K562 (cell line): Measurements from ENCODE around the gene TXK. TPM values are rescaled to one million over a fixed set of nuclear protein-coding genes. Genes with fewer than 3 reads are reported as not detected.
A peak's percentile ranks its signal among the peaks of the same experiment; 100 is the strongest.

ENCODE experiments used
- FOSL1 ChIP-seq: fragments of 200-800 bp; sonication (Bioruptor generic); conservative IDR thresholded peaks from 2 replicates; pipeline ENCODE4 v1.6.1; 2016; ENCODE audit warnings: missing genetic modification characterization, missing compliant biosample characterization
- GABPA ChIP-seq: fragments of 200-800 bp; sonication (Bioruptor generic); conservative IDR thresholded peaks from 2 replicates; pipeline ENCODE4 v1.6.1; 2016; ENCODE audit warnings: low read depth, missing genetic modification characterization, missing compliant biosample characterization
- KLF13 ChIP-seq: fragments of 450-650 bp; IDR thresholded peaks from 2 replicates; pipeline ENCODE4 v1.6.1; 2016; ENCODE audit warnings: missing genetic modification characterization, low read depth, mild to moderate bottlenecking, missing compliant biosample characterization, moderate library complexity, borderline replicate concordance
- PTTG1 ChIP-seq: fragments of 450-650 bp; IDR thresholded peaks from 2 replicates; pipeline ENCODE4 v1.6.1; 2016; ENCODE audit warnings: low read depth, mild to moderate bottlenecking, missing genetic modification characterization, missing compliant biosample characterization
- SMAD2 ChIP-seq: fragments of 150-350 bp; IDR thresholded peaks from 2 replicates; pipeline ENCODE4 v1.6.1; 2014; ENCODE audit warnings: low read depth, mild to moderate bottlenecking, low read length
- SMARCA4 ChIP-seq: fragments of 450-650 bp; IDR thresholded peaks from 2 replicates; pipeline ENCODE4 v1.6.1; 2016
- ZNF699 ChIP-seq: fragments of 250-450 bp; sonication (Bioruptor Pico); IDR thresholded peaks from 2 replicates; pipeline ENCODE4 v1.8.0; 2021; ENCODE audit warnings: mild to moderate bottlenecking, moderate library complexity; ENCODE audit not compliant: insufficient replicate concordance
- ZNF79 ChIP-seq: fragments of 250-450 bp; sonication (Bioruptor Pico); IDR thresholded peaks from 2 replicates; pipeline ENCODE4 v1.4.0; 2020; ENCODE audit warnings: low read depth, mild to moderate bottlenecking, moderate library complexity
- ZSCAN32 ChIP-seq: fragments of 450-650 bp; formaldehyde crosslinking; IDR thresholded peaks from 2 replicates; pipeline ENCODE4 v1.4.0; 2020; ENCODE audit warnings: mild to moderate bottlenecking, moderate library complexity
- polyA plus RNA-seq, 8 experiments: library from polyadenylated mRNA; depleted of rRNA in 4 of 8; stranded (reverse) in 5 of 8; unstranded in 3 of 8; fragments of >200 nt; fragmentation: Nextera tagmentation in 2 of 8; fragmentation: Illumina TruSeq in 1 of 8; extraction: Ambion mirVana in 2 of 8; extraction: Trizol in 1 of 8; gene quantifications; 2 replicates each; pipeline versions ENCODE4 v1.2.1 to v1.2.3, GENCODE V29; 2011 to 2014; ENCODE audit warnings: inconsistent platforms in 1 of 8, missing spikeins in 1 of 8
- total RNA-seq, 7 experiments: library from RNA; depleted of rRNA in 6 of 7; stranded (reverse); fragments of >200 nt in 6 of 7; fragmentation: Illumina TruSeq in 2 of 7; extraction: Trizol in 2 of 7; gene quantifications; 2 replicates each; pipeline versions ENCODE4 v1.2.1 to v1.2.3, GENCODE V29; 2011 to 2021; ENCODE audit warnings: low replicate concordance in 1 of 7
- TF ChIP-seq, protein P1 (sequence below): fragments of 450-650 bp; formaldehyde crosslinking; IDR thresholded peaks from 2 replicates; pipeline ENCODE4 v1.4.0; 2022; ENCODE audit warnings: mild to moderate bottlenecking, moderate library complexity
- TF ChIP-seq, protein P2 (sequence below), 2 experiments: fragments of 450-650 bp in 1 of 2; sonication (generic) in 1 of 2; formaldehyde crosslinking in 1 of 2; IDR thresholded peaks in 1 of 2; conservative IDR thresholded peaks in 1 of 2; 2 replicates each; pipeline versions ENCODE4 v1.6.1 to v1.8.1; 2016 to 2023; ENCODE audit warnings: mild to moderate bottlenecking in 2 of 2, moderate library complexity in 2 of 2, inconsistent platforms in 1 of 2, missing genetic modification reagents in 1 of 2
- TF ChIP-seq, protein P3 (sequence below): fragments of 250-450 bp; sonication (Bioruptor Pico); IDR thresholded peaks from 2 replicates; pipeline ENCODE4 v1.8.0; 2021; ENCODE audit warnings: moderate library complexity, mild to moderate bottlenecking, inconsistent platforms

Gene TXK
- total and polyA plus RNA-seq, 9 of the 15 experiments (the other 6 are each of a cell fraction or from before 2014, with no cell fraction given) = 0.24 to 1.1 (median 0.45) TPM; not detected in 1

DNA sequence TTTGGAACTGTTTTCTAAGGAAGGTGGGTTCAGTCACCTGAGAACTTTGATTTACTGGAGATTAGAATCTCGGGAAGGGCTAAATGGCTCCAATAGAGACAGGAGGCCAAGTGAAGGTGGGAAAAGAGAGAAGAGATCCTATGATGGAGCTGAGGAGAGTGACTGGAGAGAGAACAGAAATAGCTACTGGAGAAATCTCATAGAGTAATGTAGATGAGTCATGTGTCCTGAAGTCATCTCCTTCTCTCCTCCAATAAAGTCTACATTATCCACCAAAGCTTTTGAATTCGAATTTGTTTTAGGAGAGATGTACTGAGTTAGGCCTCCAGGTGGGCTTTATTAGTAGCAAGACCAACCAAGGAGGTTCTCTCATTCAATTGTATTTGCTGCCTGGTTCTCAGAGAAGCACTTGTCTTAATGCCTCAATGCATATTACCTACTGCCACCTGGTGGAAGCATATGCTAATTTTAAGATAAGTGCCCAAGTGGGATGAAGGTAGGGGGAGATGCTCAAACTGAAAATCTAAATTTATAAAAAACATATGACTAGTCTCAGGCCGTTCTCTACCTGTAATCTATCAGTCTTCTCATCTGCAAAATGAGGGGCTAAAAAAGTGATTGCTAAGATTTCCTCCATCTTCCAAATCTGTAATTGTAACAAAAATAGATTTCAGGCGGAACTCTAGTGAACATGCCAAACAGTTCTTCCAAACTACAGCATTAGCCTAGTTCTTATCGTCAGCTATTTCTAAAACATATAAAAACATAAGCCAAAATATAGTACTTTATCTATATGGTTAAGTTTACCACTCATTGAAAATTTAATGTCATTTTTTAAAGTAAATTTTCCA, 24.4 kb downstream of the TXK start (continued):
- TF ChIP-seq ZSCAN32 (CRISPR knock-in tag) (no peak), PTTG1 (tag) (no peak), SMAD2 (no peak), KLF13 (no peak), FOSL1 (tag) (no peak), SMARCA4 (no peak), ZNF699 (CRISPR knock-in tag) (no peak), ZNF79 (CRISPR knock-in tag) (no peak), GABPA (tag) (no peak)
- TF ChIP-seq, protein P1, sequence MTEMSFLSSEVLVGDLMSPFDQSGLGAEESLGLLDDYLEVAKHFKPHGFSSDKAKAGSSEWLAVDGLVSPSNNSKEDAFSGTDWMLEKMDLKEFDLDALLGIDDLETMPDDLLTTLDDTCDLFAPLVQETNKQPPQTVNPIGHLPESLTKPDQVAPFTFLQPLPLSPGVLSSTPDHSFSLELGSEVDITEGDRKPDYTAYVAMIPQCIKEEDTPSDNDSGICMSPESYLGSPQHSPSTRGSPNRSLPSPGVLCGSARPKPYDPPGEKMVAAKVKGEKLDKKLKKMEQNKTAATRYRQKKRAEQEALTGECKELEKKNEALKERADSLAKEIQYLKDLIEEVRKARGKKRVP (CRISPR knock-in tag) = no peak
- TF ChIP-seq, protein P2, sequence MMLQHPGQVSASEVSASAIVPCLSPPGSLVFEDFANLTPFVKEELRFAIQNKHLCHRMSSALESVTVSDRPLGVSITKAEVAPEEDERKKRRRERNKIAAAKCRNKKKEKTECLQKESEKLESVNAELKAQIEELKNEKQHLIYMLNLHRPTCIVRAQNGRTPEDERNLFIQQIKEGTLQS (IDR thresholded peaks at IDR 0.05) = peak; percentile 39; the same call in 1 of the 2 replicates
- TF ChIP-seq, protein P2 (CRISPR knock-in tag; conservative IDR thresholded peaks at IDR 0.05) = no peak
- TF ChIP-seq, protein P3, sequence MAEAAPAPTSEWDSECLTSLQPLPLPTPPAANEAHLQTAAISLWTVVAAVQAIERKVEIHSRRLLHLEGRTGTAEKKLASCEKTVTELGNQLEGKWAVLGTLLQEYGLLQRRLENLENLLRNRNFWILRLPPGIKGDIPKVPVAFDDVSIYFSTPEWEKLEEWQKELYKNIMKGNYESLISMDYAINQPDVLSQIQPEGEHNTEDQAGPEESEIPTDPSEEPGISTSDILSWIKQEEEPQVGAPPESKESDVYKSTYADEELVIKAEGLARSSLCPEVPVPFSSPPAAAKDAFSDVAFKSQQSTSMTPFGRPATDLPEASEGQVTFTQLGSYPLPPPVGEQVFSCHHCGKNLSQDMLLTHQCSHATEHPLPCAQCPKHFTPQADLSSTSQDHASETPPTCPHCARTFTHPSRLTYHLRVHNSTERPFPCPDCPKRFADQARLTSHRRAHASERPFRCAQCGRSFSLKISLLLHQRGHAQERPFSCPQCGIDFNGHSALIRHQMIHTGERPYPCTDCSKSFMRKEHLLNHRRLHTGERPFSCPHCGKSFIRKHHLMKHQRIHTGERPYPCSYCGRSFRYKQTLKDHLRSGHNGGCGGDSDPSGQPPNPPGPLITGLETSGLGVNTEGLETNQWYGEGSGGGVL (CRISPR knock-in tag) = no peak
